ENCODE results near the gene TAF11L3. TPM values are rescaled to one million over a fixed set of nuclear protein-coding genes. Genes with fewer than 3 reads are reported as not detected.
"Not testable (repeated sequence)": the region's sequence is repeated elsewhere in the genome, so short reads cannot be mapped to it uniquely, and the experiment has no call there.

The TAF11L3 gene
- not detected for total RNA-seq

DNA sequence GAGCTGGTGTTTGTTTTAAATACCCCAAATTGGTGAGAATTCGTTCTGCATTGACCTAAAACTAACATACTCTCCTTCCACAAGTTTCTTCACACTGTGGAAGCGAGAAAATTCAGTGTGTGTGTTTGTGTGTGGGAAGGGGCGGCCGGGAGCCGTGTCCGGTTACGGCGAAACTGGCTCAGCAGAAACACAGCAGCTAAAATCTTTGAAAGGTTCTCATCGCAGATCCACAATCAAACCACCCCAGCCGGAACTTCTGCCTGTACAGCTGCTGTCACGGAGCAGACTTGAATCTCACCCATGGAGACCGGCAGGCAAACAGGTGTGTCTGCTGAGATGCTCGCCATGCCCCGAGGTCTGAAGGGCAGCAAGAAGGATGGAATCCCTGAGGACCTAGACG is at the start of gene TAF11L3:
Gene TAF11L3, plus strand, starts transcription at position 301 of the 400 bp plus-strand sequence.
- not testable (repeated sequence) for DNase-seq (ENCODE audit: low spot score)

DNA sequence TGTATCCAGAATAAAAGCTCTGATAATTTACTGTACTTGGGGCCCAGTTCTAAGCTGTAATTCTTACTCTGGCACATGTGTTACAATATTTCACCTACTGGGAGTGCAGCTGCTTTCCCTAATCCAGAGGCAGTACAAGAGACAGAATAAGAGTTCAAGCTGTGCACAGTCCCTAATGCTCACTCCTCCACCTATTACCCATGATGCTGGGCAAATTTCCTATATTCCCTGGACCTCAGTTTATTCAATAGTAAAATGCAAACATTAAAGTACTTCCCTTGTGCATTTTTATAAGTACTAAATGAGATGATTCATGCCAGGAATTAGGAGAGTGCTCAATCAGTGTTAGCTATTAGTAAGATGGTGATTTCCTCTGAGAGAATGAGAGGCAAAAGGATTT is 48.1 kb upstream of the TAF11L3 start:
- no peak for DNase-seq (ENCODE audit: low spot score)

DNA sequence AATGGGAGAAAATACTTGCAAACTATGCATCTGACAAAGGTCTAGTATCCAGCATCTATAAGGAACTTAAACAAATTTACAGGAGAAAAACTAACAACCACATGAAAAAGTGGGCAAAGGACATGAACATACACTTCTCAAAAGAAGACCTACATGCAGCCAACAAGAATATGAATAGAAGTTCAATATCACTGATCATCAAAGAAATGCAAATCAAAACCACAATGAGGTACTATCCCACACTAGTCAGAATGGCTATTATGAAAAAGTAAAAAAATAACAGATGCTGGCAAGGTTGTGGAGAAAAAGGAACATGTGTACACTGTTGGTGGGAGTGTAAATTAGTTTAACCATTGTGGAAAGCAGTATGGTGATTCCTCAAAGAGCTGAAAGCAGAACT is 43.1 kb upstream of the TAF11L3 start:
- DNase-seq (ENCODE audit: low spot score), result not testable (repeated sequence)

DNA sequence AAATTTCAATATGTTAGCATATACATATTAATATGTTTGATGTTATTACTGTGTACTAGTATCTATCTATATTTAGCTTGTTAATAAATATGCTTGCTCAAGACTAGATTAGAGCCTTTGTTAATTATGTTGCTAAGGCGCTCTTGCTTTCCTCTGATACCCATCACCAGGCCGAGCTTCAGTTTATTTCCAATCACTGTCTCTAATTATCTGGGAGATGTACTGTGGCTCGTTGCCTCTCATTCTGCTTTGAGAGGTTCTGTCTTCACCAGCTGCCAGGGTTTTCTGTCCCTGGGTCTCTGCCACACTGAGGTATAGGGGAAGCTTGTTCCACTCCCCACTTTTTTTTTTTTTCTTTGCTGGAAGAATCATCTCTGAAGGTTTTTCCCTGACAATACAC is 41.1 kb upstream of the TAF11L3 start:
- no peak for DNase-seq (ENCODE audit: low spot score)

DNA sequence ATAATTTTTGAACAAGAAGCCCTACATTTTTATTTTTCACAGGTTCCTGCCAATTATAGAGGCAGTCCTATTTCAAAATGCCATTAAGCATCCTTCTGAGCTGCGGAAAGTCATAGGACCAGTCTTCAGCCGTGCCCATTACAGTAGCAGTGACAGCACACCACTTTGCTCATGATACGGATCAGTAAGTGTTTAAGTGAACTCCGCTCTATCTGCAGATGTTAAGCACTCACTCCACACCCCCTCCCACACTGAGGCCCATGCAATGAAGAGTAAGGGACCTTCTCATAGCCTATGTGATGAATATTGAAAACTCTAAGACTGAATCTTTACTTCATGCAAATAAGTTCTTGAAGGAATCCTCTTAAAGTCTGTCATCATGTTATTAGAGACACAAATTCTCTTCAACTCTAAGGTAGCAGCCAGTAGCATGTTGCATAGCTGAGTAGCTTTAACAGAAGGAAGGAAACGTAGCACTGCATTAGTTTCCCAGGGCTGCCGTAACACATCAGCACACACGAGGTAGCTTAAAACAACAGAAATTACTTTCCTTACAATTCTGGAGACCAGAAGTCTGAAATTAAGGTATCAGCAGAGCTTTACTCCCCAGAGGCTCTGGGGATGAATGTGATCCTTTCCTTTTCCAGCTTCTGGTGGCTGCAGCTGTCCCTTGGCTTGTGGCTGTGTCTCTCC is 40.4 kb upstream of the TAF11L3 start:
- DNase-seq (ENCODE audit: low spot score), result no peak

DNA sequence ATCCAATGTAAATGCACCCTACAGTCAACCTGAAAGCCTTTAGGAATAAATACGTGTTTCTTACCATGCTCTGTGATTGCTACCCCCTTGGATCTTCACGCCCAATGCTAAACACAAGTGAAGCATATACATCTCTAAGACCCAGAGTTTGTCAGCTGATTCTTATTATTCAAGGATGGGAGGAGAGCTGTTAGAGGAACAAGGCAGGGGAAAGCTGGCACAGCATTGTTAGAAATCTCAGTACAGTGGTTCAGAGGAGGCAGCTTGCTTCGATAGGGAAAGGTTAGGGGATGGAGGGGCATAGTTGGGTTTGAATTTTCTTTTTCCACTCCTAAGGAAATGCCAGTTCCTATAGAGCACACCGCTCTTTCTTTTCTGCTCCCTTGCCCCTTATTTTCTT is 36.8 kb upstream of the TAF11L3 start:
- DNase-seq (ENCODE audit: low spot score), result no peak

DNA sequence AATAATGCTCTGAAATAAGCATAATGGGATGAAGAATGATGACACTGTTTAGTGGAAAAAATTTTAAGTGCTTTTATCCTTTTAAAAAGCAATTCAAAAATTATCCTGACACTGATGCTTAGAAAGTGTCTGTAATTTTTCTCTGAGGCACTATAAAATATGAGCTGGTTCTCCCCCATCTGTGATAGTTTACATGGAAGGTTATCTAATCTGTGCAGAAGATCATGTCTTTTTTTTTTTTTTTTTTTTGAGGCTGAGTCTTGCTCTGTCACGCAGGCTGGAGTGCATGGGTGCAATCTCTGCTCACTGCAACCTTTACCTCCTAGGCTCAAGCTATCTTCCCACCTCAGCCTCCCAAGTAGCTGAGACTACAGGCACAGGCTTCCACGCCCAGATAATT is 35.4 kb upstream of the TAF11L3 start:
- DNase-seq (ENCODE audit: low spot score), result no peak

DNA sequence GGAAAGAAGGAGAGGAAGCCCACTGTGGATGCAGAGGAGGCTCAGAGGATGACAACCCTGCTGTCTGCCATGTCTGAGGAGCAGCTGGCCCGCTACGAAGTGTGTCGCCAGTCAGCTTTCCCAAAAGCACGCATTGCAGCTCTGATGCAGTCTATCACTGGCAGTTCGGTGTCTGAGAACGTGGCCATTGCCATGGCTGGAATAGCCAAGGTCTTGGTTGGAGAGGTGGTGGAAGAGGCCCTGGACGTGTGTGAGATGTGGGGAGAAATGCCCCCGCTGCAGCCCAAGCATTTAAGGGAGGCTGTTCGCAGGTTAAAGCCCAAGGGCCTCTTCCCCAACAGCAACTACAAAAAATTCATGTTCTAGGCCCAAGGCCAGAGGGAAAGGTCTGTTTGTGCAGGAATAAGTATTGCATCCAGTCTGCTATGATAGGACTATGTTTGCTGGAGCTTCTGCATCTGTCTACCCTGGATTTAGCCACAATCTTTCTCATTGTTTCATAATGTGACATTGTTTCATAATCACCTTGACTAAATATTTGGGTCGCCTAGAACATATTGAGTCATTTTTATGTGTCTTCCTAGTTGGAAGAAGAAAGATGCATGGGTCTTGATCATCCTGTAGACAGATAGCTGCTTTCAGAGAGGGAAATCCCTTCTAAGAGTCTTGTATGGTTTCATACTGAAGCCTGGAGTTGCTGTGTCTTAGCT is 31.5 kb upstream of the TAF11L3 start:
- not testable (repeated sequence) for DNase-seq (ENCODE audit: low spot score)

DNA sequence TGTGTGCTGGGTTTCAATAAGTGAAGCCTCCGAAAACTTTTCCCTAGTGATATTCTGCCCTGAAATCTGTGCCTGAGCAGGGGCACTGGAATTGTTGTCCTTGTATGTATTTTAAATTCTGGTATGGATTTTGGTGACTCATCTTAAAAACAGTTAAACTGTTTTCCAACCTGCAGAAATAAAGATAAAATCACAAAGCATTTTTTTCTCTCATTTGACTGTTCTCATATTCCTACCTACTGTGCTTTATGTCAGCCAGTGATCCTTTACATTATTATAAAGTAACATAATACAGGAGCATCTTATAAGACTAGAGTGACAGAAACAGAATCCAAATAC is 31.0 kb upstream of the TAF11L3 start:
- DNase-seq (ENCODE audit: low spot score), result no peak

DNA sequence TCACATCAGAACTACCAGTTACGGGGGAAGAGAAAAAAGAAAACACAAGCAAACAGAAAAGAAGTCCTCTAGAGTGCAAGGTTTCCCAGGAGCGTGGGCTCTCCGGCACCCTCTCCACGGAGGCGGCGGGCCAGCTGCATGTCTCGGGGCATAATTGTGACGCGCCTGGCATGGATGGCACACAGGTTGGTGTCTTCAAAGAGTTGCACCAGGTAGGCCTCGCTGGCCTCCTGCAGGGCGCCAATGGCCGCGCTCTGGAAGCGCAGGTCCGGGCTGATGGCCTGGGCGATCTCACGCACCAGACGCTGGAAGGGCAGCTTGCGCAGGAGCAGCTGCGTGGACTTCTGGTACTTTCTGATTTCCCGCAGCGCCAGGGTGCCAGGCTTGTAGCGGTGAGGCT is 26.9 kb upstream of the TAF11L3 start:
- DNase-seq (ENCODE audit: low spot score), result not testable (repeated sequence)

DNA sequence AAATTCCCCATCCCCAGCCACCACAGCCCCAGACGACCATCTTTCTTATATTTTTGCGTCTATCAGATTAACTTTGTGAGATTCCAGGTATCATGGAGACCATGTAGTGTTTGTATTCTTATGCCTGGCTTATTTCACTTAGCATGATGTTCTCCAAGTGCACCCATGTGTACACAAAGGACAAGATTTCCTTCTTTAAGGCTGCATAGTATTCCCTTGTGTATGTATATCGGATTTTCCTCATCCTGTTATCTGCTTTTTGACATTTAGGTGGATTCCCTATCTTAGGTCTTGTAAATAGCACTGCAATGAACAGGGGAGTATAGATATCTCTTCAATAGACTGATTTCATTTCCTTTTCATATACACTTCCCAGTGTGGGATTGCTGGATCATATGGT is 25.4 kb upstream of the TAF11L3 start:
- no peak for DNase-seq (ENCODE audit: low spot score)

DNA sequence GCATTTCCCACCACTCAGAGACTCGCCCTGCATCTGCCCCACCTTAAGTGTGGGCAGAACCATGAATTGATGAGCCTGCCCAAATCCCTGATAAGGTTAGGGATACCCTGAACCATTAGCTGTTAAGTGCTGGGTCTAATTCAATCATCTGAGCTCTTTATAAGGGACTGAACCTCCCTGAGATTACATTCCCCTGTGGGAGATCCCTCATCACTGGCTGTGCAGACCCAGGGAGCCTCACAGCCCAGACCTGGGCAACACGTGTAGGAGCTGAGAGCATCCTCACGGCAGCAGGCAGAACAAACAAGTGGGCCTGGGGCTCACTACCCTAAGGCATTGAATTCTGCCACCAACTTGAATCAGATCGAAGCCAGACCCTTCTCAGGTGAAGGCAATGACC is 20.7 kb upstream of the TAF11L3 start:
- DNase-seq (ENCODE audit: low spot score), result no peak

DNA sequence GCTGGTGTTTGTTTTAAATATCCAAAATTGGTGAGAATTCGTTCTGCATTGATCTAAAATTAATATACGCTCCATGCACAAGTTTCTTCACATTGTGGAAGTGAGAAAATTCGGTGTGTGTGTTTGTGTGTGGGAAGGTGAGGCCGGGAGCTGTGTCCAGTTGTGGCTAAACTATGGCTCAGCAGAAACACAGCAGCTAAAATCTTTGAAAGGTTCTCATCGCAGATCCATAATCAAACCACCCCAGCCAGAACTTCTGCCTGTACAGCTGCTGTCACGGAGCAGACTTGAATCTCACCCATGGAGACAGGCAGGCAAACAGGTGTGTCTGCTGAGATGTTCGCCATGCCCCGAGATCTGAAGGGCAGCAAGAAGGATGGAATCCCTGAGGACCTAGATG is 20.2 kb upstream of the TAF11L3 start, which contains the start of gene TAF11L2:
Gene TAF11L2, plus strand, starts transcription at position 301 of the 400 bp plus-strand sequence.
- not testable (repeated sequence) for DNase-seq (ENCODE audit: low spot score)

DNA sequence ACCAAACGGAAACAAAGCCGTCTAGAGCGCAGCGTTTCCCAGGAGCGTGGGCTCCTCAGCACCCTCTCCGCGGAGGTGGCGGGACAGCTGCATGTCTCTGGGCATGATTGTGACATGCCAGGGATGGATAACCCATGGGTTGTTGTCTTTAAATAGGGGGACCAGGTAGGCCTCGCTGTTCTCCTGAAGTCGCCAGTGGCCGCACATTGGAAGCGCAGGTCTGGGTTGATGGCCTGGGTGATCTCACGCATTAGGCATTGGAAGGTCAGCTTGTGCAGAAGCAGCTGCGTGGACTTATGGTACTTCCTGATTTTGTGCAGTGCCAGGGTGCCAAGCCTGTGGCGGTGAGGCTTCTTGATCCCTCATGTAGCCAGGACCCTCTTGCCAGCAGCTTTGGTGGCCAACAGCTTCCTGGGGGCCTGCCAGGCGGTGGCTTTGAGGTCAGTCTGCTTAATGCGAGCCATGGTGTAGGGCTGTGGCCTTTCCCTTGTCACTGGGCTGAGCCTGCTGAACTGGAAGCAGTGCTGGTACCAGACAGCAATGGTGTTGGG is 6.3 kb upstream of the TAF11L3 start:
- DNase-seq (ENCODE audit: low spot score), result no peak

DNA sequence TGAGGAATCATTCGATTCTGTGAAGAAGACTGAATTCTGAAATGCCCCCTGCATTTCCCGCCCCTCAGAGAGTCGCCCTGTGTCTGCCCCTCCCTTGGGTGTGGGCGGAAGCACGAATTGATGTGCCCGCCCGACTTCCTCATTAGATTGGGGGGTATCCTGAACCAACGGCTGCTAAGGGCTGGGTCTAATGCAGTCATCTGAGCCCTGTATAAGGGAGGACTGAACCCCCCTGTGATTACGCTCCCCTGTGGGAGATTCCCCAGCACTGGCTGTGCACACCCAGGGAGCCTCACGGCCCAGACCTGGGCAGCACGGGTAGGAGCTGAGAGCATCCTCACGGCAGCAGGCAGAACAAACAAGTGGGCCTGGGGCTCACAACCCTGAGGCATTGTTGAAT is 641 bp upstream of the TAF11L3 start:
- DNase-seq (ENCODE audit: low spot score), result peak; percentile 26

DNA sequence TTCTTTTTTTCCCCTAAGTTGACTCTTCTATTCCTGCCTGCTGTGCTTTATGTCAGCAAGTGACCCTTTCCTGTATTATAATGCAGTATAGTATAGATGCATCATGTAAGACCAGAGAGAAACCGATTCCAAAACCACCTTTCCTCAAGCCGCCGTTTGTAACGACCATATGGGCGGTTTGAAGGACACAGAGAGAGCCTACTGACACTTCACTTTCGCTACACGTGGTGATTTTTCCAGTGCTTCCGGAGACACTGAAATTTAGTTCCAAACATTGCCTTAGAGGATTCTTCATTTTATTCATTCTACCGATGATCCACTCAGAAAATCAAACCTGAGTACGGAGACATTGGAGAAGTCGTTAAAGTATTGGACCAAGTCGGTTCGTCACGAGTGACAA is 1.3 kb downstream of the TAF11L3 start:
- DNase-seq (ENCODE audit: low spot score), result not testable (repeated sequence)

DNA sequence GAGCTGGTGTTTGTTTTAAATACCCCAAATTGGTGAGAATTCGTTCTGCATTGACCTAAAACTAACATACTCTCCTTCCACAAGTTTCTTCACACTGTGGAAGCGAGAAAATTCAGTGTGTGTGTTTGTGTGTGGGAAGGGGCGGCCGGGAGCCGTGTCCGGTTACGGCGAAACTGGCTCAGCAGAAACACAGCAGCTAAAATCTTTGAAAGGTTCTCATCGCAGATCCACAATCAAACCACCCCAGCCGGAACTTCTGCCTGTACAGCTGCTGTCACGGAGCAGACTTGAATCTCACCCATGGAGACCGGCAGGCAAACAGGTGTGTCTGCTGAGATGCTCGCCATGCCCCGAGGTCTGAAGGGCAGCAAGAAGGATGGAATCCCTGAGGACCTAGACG is 3.3 kb downstream of the TAF11L3 start, which contains the start of gene TAF11L4:
Gene TAF11L4, plus strand, starts transcription at position 301 of the 400 bp plus-strand sequence.
- not testable (repeated sequence) for DNase-seq (ENCODE audit: low spot score)

DNA sequence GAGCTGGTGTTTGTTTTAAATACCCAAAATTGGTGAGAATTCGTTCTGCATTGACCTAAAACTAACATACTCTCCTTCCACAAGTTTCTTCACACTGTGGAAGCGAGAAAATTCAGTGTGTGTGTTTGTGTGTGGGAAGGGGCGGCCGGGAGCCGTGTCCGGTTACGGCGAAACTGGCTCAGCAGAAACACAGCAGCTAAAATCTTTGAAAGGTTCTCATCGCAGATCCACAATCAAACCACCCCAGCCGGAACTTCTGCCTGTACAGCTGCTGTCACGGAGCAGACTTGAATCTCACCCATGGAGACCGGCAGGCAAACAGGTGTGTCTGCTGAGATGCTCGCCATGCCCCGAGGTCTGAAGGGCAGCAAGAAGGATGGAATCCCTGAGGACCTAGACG is 6.8 kb downstream of the TAF11L3 start, which contains the start of gene TAF11L5:
Gene TAF11L5, plus strand, starts transcription at position 301 of the 400 bp plus-strand sequence.
- DNase-seq (ENCODE audit: low spot score), result not testable (repeated sequence)

DNA sequence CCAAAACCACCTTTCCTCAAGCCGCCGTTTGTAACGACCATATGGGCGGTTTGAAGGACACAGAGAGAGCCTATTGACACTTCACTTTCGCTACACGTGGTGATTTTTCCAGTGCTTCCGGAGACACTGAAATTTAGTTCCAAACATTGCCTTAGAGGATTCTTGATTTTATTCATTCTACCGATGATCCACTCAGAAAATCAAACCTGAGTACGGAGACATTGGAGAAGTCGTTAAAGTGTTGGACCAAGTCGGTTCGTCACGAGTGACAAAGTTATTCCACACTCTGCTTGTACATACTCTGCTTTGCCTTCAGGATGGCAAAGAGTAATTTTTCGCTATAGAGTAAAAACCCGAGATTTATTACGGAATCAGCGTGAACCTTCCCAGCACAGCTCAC is 8.3 kb downstream of the TAF11L3 start:
- DNase-seq (ENCODE audit: low spot score), result peak; percentile 52

DNA sequence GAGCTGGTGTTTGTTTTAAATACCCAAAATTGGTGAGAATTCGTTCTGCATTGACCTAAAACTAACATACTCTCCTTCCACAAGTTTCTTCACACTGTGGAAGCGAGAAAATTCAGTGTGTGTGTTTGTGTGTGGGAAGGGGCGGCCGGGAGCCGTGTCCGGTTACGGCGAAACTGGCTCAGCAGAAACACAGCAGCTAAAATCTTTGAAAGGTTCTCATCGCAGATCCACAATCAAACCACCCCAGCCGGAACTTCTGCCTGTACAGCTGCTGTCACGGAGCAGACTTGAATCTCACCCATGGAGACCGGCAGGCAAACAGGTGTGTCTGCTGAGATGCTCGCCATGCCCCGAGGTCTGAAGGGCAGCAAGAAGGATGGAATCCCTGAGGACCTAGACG is 10.2 kb downstream of the TAF11L3 start, which contains the start of gene TAF11L6:
Gene TAF11L6, plus strand, starts transcription at position 301 of the 400 bp plus-strand sequence.
- DNase-seq (ENCODE audit: low spot score), result not testable (repeated sequence)
